SK-N-SH (cell line): Measurements from ENCODE around the gene GALNT11. TPM values are rescaled to one million over a fixed set of nuclear protein-coding genes. Genes with fewer than 3 reads are reported as not detected.

Experiments used
- CTCF ChIA-PET: fragments of 300-600, 350-600 bp; formaldehyde crosslinking; extraction: SDS; loops from one replicate; lab custom pipeline; 2021; lab: Yijun Ruan, JAX
- POLR2A ChIA-PET: fragments of 350-600 bp; sonication (Branson Sonifier 250); formaldehyde crosslinking; extraction: SDS; loops from one replicate; lab custom pipeline; 2020; ENCODE audit warnings: antibody characterized with exemption, inconsistent platforms; lab: Yijun Ruan, JAX
- DNase-seq: peaks from one replicate; pipeline ENCODE4 v3.0.0; 2012
- H2AFZ ChIP-seq: fragments of 200-600 bp; sonication (generic); 2 replicates; pipeline ENCODE4 v1.8.1; 2016; ENCODE audit warnings: antibody characterized with exemption, mild to moderate bottlenecking, low read depth
- H3F3A ChIP-seq: fragments of 200-600 bp; sonication (generic); replicated peaks from 2 replicates; pipeline ENCODE3; 2016; ENCODE audit warnings: antibody characterized with exemption, mild to moderate bottlenecking; ENCODE audit not compliant: insufficient read depth
- H3K27ac ChIP-seq, 2 experiments: fragments of 200-500 bp in 1 of 2; fragments of 200-600 bp in 1 of 2; sonication (Bioruptor generic) in 1 of 2; sonication (generic), shearing (Covaris generic) in 1 of 2; 2 replicates each; pipeline versions ENCODE4 v1.5.1 to v1.6.1; 2014 to 2016; ENCODE audit warnings: low read depth in 2 of 2, inconsistent platforms in 1 of 2, low read length in 1 of 2, mild to moderate bottlenecking in 1 of 2, mixed read lengths in 1 of 2
- H3K27me3 ChIP-seq: fragments of 200-600 bp; sonication (generic), shearing (Covaris generic); 2 replicates; pipeline ENCODE4 v1.6.1; 2016; ENCODE audit warnings: mixed run types; ENCODE audit not compliant: insufficient read depth
- H3K36me3 ChIP-seq, 2 experiments: fragments of 200-500 bp in 1 of 2; fragments of 200-600 bp in 1 of 2; sonication (Bioruptor generic) in 1 of 2; sonication (generic) in 1 of 2; replicated peaks in 1 of 2; 2 replicates each; pipeline versions ENCODE3 to v1.5.1; 2014 to 2016; ENCODE audit warnings: low read length in 1 of 2, mild to moderate bottlenecking in 1 of 2; ENCODE audit not compliant: insufficient read depth in 2 of 2, control insufficient read depth in 1 of 2
- H3K4me1 ChIP-seq, 2 experiments: fragments of 200-500 bp in 1 of 2; fragments of 200-600 bp in 1 of 2; sonication (Bioruptor generic) in 1 of 2; sonication (generic), shearing (Covaris generic) in 1 of 2; 2 replicates each; pipeline versions ENCODE4 v1.5.1 to v1.6.1; 2014 to 2016; ENCODE audit warnings: low read depth in 1 of 2, low read length in 1 of 2, mixed run types in 1 of 2; ENCODE audit not compliant: insufficient read depth in 2 of 2, control insufficient read depth in 1 of 2
- H3K4me2 ChIP-seq: fragments of 200-600 bp; sonication (generic), shearing (Covaris generic); 2 replicates; pipeline ENCODE4 v1.6.1; 2017; ENCODE audit warnings: mixed run types
- H3K4me3 ChIP-seq, 2 experiments: fragments of 200-500 bp in 1 of 2; fragments of 200-600 bp in 1 of 2; sonication (Bioruptor generic) in 1 of 2; sonication (generic), shearing (Covaris generic) in 1 of 2; 2 replicates each; pipeline versions ENCODE4 v1.5.1 to v1.8.1; 2014 to 2016; ENCODE audit warnings: low read depth in 2 of 2, inconsistent platforms in 1 of 2, low read length in 1 of 2, mild to moderate bottlenecking in 1 of 2, mixed read lengths in 1 of 2, moderate library complexity in 1 of 2
- H3K79me2 ChIP-seq: fragments of 200-600 bp; sonication (generic); 2 replicates; pipeline ENCODE4 v1.8.1; 2017; ENCODE audit warnings: mild to moderate bottlenecking; ENCODE audit not compliant: insufficient read depth
- H3K9ac ChIP-seq: fragments of 200-600 bp; sonication (generic); 2 replicates; pipeline ENCODE4 v1.6.1; 2017; ENCODE audit warnings: mixed run types
- H3K9me2 ChIP-seq: fragments of 200-600 bp; sonication (generic); 2 replicates; pipeline ENCODE4 v1.6.1; 2017; ENCODE audit warnings: mixed run types
- H3K9me3 ChIP-seq: fragments of 200-600 bp; sonication (generic); 2 replicates; pipeline ENCODE4 v1.6.1; 2017; ENCODE audit warnings: mixed run types, mild to moderate bottlenecking, moderate library complexity
- H4K20me1 ChIP-seq: fragments of 200-600 bp; sonication (generic); 2 replicates; pipeline ENCODE4 v1.6.1; 2017; ENCODE audit warnings: mild to moderate bottlenecking, mixed run types; ENCODE audit not compliant: insufficient read depth
- CHD2 ChIP-seq: fragments of 150-350 bp; IDR thresholded peaks from 2 replicates; pipeline ENCODE4 v1.6.1; 2018; ENCODE audit warnings: low read length; ENCODE audit not compliant: partially characterized antibody
- EP300 ChIP-seq, 2 experiments: IDR thresholded peaks; 2 replicates each; pipeline versions ENCODE4 v1.4.0 to v1.6.1; 2012; ENCODE audit warnings: borderline replicate concordance in 1 of 2, low read depth in 1 of 2, low read length in 1 of 2
- FOXJ3 ChIP-seq: sonication (generic); formaldehyde crosslinking; IDR thresholded peaks from 2 replicates; pipeline ENCODE4 v1.5.1; 2020; ENCODE audit warnings: mild to moderate bottlenecking, missing genetic modification reagents
- FOXM1 ChIP-seq: IDR thresholded peaks from 2 replicates; pipeline ENCODE4 v1.4.0; 2012; ENCODE audit warnings: low read depth, mild to moderate bottlenecking
- GABPA ChIP-seq: IDR thresholded peaks from 2 replicates; pipeline ENCODE4 v1.4.0; 2012; ENCODE audit warnings: low read depth, mild to moderate bottlenecking
- IRF3 ChIP-seq: fragments of 150-350 bp; IDR thresholded peaks from 2 replicates; pipeline ENCODE4 v1.6.1; 2016; ENCODE audit warnings: mild to moderate bottlenecking, low read depth, low read length
- JUND ChIP-seq: IDR thresholded peaks from 2 replicates; pipeline ENCODE4 v1.4.0; 2012
- MEF2A ChIP-seq: IDR thresholded peaks from 2 replicates; pipeline ENCODE4 v1.4.0; 2012; ENCODE audit warnings: low read depth, borderline replicate concordance
- NFIC ChIP-seq: IDR thresholded peaks from 2 replicates; pipeline ENCODE4 v1.4.0; 2012; ENCODE audit warnings: borderline replicate concordance
- POLR2AphosphoS5 ChIP-seq: IDR thresholded peaks from 2 replicates; pipeline ENCODE4 v1.6.1; 2012; ENCODE audit warnings: low read depth, low read length
- RCOR1 ChIP-seq: fragments of 150-350 bp; IDR thresholded peaks from 2 replicates; pipeline ENCODE4 v1.6.1; 2017; ENCODE audit warnings: antibody characterized with exemption, low read length
- REST ChIP-seq: IDR thresholded peaks from 2 replicates; pipeline ENCODE4 v1.6.1; 2012; ENCODE audit warnings: mild to moderate bottlenecking, low read depth, low read length, moderate library complexity
- RFX5 ChIP-seq: IDR thresholded peaks from 2 replicates; pipeline ENCODE4 v1.6.1; 2012; ENCODE audit warnings: mild to moderate bottlenecking, improper control_type of control experiment, low read length
- RXRA ChIP-seq: IDR thresholded peaks from 2 replicates; pipeline ENCODE4 v1.4.0; 2012; ENCODE audit warnings: low read depth, mild to moderate bottlenecking, borderline replicate concordance
- TEAD4 ChIP-seq: IDR thresholded peaks from 2 replicates; pipeline ENCODE4 v1.4.0; 2012; ENCODE audit warnings: mild to moderate bottlenecking, borderline replicate concordance; ENCODE audit not compliant: insufficient read depth
- USF2 ChIP-seq: fragments of 150-350 bp; IDR thresholded peaks from 2 replicates; pipeline ENCODE4 v1.6.1; 2017; ENCODE audit warnings: antibody characterized with exemption, low read length, low read depth, borderline replicate concordance
- ZBTB33 ChIP-seq: IDR thresholded peaks from 2 replicates; pipeline ENCODE4 v1.4.0; 2012; ENCODE audit warnings: low read depth, borderline replicate concordance
- WGBS: methylation state at CpG from one replicate; pipeline ENCODE4 v1.1.6; 2017; ENCODE audit warnings: low lambda C conversion rate; 5-methylcytosine and 5-hydroxymethylcytosine counted together
- polyA plus RNA-seq, 3 experiments: library from polyadenylated mRNA; depleted of rRNA; stranded (reverse); fragments of >200 nt; gene quantifications; 2 replicates each; pipeline ENCODE4 v1.2.3, GENCODE V29; 2012

GALNT11 gene
- polyA plus RNA-seq, 1 of the 3 experiments (the other 2 are of a cell fraction), result 70.0 TPM

- Histone ChIP-seq H3K9ac (no peak overlapping the region), H3K27ac (no peak overlapping the region), H3K36me3 (peaks cover under 1 to 13% of the 10 kb centered on the region in 2 experiments), H3K4me2 (no peak overlapping the region), H3F3A (no peaks in the 10 kb centered on the region), H3K9me3 (peaks cover 17% of the 10 kb centered on the region; the same call in 1 of the 2 replicates), H3K4me1 (no peaks in the 10 kb centered on the region), H4K20me1 (no peaks in the 10 kb centered on the region), H2AFZ (no peak overlapping the region), H3K4me3 (no peak overlapping the region; a peak in 1 of 4 replicates), H3K79me2 (no peaks in the 10 kb centered on the region; the same call in 1 of the 2 replicates), H3K27me3 (no peaks in the 10 kb centered on the region), H3K9me2 (no peaks in the 10 kb centered on the region)
- ChIA-PET POLR2A (no interaction called here), CTCF (no interaction called here)
- DNase-seq, result no peak
- no peak for TF ChIP-seq NFIC
- no peak for TF ChIP-seq JUND
- no peak for TF ChIP-seq RCOR1
- no peak for TF ChIP-seq GABPA
- 94% methylated on average over 7 of the region's 7 CpGs for WGBS
Observed at GRCh38 chr7:152089183-152089582, 63.7 kb downstream of the GALNT11 start.

- H3K9me2 ChIP-seq, result peaks cover 4% of the 10 kb centered on the region; the same call in 1 of the 2 replicates
- ChIA-PET CTCF (interaction anchor here (1.5 kb wide), 1 partner anchor 14 kb away, joined by 6 read pairs; no protein-coding TSS in a partner anchor), POLR2A (no interaction called here)
- H3K27me3 ChIP-seq, result no peaks in the 10 kb centered on the region
- H3K9me3 ChIP-seq, result peaks cover 17% of the 10 kb centered on the region; the same call in 1 of the 2 replicates
- no peak for TF ChIP-seq CHD2
- no peak for TF ChIP-seq POLR2AphosphoS5
- TF ChIP-seq TEAD4, result no peak
- no peak for TF ChIP-seq FOXM1
- no peak for TF ChIP-seq FOXJ3 (CRISPR knock-in tag)
- TF ChIP-seq EP300 (IDR thresholded peaks at IDR 0.05; ENCODE audit: borderline replicate concordance in 1 of 2, low read depth in 1 of 2, low read length in 1 of 2), result no peak
- TF ChIP-seq RXRA, result no peak
- TF ChIP-seq ZBTB33, result no peak
- no peak for TF ChIP-seq GABPA
- no peak for TF ChIP-seq JUND
- no peak for TF ChIP-seq IRF3
- TF ChIP-seq REST, result no peak
- TF ChIP-seq RFX5, result no peak
- no peak for TF ChIP-seq MEF2A
- no peak for TF ChIP-seq USF2
- no peaks in the 10 kb centered on the region; the same call in 1 of the 2 replicates for H3K79me2 ChIP-seq
- 97% methylated on average over 6 of the region's 6 CpGs for WGBS
- peaks cover 4 to 14% of the 10 kb centered on the region in 2 experiments for H3K36me3 ChIP-seq
- H3K4me3 ChIP-seq, result no peak overlapping the region
- no peak overlapping the region for H3K9ac ChIP-seq
- no peak overlapping the region for H3K4me2 ChIP-seq
- no peak overlapping the region for H3K27ac ChIP-seq
- H4K20me1 ChIP-seq, result no peaks in the 10 kb centered on the region
- no peak for DNase-seq
- no peaks in the 10 kb centered on the region for H3K4me1 ChIP-seq
- no peaks in the 10 kb centered on the region for H3F3A ChIP-seq
- H2AFZ ChIP-seq, result no peak overlapping the region
Observed at GRCh38 chr7:152090747-152091146, 65.3 kb downstream of the GALNT11 start.
